AML-193 (cell line): ENCODE results near the gene PRKCA.

Experiments
- DNase-seq, 2 experiments: peaks; one replicate each; lab custom pipeline; 2025; lab: John Stamatoyannopoulos, UW

PRKCA gene

DNA sequence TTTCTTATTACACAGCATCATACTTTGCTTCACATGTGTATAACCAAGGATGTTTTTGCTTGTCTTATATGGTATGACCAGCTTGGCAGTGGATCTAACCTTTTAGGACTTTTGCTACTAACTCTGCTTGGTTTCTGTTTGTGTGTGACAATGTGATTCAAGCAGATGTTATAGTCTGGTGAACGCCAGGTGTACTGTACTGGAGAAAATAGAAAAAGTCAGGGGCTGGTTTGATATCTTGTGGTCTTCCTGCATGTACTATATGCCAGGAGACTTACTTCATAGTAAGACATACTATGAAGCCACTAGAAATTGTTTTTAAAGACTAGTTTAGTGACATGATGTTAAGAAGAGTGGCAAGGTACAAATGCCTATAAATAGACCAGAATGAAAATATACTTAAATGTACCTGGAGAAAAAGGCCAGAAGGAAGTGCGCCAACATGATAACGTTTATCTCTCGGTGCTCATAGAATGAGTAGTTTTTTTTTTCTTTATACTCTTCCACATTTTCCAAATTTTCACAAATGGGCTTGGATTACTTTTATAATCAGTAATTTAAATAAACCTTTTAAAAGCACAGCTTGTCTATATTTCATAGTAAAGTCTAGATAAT, 112.3 kb downstream of the PRKCA start:
- no peak for DNase-seq

DNA sequence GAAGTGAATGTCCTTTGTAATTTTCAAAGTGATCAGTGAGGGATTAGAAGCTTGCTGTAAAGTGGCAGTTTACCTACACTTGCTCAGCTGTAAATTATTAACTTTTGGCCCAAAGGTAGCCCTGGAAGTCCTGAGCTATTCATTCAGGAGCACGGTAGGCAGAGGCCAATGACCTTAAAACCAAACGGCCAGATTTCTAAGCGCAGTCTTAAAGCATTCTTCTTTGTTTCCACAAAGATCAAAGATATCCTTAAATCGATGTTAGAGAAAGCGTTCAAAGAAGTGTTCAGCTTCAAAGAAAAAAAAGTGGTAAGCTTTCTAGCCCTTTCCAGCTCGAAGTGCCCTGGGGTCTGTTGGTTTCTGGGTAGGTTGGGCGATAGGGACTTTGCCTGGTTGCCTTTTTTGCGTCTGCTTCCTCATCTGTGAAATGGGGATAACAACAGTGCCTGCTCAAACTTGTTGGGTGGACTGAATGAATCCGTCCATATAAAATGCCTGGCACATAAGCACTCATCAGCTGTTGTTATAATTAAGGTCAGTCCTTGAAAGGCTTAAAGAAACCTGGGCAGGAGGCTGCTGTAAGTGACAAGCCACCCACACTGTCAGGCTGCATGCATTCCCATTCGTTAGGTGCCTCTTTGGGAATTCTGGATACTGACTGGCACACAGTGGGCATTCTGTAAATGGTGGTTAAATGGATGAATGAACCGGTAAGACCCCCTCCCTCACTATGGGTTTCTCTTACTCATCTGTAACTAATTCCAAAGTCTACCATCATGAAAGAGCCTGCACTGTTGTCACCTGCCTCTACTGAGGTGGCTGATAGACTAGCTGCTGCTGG, 113.2 kb downstream of the PRKCA start:
- no peak for DNase-seq

DNA sequence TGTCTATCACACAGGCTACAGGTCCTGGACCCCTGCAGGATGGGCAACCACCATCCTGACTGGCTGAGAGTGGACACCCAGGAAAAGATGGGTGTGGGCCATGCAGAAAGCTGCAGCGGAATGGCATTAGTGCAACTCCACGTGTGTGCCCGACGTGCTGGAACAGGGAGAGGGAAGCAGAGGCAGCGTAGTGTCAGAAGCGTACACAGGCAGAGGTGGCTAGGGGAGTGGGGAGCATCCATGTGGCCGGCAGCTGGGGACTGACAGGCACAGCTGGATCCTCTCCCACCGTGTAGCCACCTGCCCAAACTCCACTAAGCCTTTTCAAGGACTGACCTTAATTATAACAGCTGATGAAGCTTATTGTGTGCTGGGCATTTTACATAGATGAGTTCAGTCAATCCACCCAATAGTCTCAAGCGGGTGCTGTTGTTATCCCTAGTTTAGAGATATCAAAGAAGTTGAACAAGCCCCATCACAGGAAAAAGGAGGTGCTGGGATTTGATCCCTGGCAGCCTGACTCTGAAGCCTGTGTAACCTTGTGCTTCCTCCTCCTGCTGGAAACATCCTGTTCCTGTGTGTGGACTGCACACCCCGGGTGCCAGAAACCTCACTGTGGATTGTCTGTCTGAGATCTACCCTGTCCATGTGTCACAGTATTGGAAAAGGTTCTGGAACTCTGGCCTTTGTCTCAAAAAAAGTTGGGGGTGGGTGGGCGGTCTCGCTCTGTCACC, 114.0 kb downstream of the PRKCA start:
- DNase-seq: no peak

DNA sequence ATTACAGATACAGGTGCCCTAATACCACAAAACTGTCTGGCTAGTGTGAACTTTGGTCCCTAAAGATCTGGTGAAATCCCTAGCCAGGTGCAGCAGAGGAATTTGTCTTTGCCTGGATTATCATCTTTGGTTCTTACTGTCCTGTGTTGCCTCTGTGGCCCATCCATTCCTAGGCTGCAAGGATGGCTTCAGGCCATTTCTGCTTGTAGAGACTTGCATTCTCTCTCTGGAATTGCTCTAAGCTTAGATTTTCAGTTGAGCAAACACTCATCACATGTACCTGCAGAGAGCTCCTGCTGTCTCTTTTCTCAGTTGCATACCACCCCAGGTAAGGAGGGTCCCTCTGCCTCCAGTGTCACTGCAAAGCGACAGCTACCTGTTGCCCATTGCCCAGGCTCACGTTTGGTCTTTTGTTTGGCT, 114.9 kb downstream of the PRKCA start:
- no peak for DNase-seq

DNA sequence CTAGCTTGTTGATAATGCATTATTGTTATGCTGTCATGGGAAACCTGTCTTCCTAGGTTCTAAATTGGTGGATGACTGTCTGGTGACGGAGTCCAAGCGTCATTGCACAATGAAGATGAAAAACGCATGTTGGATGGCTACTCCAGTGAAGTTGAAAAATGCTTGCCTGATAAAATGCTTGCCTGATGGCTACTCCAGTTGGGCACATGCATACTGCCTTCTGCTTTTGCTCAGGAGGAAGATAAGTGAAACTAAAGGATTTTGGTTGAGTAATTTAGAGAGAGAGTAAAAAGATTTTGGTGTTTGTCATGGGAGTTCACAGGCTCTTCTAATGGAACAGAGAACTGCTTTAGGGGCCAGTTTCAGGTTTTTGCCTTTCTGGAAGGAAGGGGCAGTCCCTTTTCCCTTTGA, 118.6 kb downstream of the PRKCA start:
- DNase-seq: peak; percentile 8 to 12

DNA sequence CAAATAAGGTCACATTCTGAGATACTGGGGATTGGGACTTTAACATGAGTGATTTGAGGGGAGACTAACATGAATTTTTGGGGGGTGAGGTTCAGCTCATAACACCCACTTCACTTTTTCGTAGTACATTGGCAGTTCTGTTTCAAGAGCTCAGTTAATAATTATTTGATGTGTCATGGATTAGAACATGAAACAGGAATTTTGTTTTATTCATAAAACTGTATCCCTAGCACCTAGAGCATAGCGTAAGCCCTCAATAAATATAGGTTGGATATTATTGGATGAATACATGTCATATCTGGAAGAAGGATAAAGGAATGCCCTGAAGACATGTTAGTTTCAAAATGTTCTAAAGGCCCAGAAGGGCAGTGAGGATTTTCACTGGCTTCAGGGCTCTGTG, 119.8 kb downstream of the PRKCA start:
- DNase-seq: no peak

DNA sequence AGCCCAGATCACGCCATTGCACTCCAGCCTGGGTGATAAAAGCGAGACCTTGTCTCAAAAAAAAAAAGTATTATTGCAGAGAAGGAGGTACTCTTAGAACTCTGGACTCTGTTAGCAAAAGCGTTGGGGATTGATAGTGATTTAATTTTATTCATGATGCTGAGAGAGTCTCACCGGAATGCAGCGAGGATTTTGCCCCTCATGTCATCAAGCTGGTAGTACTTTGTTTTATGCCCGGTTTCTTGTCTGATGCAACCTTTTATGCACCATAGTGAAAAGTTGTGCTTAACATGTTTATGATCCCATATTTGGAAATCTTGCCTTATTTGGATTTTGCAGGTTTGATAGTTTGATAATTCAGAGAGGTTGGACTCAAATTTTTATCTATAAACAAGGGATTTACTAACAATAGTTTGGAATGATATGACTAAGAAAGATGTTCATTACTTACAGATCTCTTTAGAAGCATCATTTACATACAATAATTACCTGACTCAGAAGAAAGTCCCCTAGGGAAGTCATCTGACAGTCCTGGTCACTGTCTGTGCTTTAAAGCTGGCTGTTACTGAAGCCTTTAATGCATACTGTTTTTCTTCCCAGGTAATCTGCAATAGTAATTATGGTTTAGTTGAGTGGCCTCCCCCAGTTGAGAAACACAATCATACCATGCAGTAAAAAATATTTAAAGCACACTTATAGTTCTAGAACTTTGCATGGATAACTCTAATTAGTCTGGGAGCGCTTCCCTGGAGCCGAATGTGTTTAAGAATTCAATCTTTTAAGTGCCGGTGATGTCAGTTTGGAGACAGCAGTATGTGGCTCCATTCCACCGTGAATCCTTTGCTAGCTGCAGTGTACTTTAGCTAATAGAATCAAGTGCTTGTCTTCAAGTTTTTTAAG, 120.9 kb downstream of the PRKCA start:
- no peak for DNase-seq

DNA sequence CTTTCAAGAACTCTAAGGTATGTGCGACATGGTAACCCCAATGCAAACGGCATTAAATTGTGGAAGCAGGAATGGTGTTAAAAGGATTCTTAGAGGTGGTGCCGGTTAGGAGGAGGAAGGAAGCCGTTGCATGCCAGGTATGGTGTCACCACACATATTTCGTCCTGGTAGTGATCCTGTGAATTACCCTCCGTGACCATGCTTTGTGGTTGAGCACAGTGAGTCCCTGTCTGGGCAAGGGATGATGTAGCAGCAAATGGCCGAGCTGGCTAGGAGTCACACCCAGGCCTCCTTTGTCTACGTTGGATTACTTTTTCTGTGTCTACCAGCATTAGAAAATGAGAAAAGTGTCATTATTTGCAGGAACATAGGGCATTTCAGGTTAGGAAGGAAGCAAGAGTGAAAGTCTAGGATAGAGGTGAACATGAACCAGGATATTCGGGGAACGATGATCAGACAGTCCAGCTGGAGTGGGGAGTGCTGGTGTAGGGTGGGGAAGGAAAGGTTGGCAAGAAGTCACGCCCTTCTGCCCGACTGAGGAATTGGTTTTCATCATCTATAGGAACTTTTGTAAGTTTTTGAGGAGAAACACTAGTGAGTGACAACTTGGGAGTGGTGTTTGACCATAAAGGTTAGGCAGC, 123.5 kb downstream of the PRKCA start:
- no peak for DNase-seq

DNA sequence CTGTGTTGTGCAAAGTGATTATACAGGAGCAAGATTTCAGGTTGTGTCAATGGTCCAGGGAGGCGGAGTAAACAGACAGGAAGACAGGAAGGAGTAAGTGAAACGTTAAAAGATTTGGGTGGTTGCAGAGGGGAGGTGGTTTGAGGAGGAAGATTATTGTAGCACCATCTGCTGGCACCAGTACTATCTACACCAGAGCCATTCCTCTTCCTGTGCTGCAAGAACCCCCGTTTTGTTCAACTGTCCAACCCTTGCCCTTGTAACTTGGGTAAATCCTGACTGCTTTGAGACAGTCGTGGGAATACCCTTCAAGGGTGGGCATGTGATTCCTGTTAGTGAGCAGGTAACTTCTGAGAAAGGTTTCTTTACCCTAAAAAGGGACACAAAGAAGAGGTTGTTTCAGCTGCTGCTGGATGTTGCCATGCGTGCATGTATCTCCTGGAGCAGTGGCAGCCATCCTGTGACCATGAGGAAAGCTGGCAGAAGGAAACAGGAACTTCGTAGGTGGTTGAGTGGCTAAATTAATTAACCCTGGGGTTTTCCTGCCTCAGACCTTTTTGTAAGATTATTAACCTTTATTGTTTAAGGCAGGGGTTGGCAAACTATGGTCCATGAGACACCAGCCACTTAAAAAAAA, 124.1 kb downstream of the PRKCA start:
- peak; percentile 20 to 39 for DNase-seq

DNA sequence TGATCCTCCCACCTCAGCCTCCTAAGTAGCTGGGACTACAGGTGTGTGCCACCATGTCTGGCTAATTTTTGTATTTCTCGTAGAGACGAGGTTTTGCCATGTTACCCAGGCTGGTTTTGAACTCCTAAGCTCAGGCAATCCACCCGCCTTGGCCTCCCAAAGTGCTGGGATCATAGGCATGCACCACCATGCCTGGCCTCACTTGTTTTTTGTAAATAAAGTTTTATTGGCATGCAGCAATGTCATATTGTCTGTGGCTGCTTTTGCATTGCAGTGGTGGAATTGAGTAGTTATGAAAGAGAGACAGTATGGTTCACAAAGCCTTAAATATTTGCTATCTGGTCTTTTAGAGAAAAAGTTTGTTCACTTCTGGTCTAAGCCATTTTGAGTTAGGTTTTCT, 124.7 kb downstream of the PRKCA start:
- no peak for DNase-seq

DNA sequence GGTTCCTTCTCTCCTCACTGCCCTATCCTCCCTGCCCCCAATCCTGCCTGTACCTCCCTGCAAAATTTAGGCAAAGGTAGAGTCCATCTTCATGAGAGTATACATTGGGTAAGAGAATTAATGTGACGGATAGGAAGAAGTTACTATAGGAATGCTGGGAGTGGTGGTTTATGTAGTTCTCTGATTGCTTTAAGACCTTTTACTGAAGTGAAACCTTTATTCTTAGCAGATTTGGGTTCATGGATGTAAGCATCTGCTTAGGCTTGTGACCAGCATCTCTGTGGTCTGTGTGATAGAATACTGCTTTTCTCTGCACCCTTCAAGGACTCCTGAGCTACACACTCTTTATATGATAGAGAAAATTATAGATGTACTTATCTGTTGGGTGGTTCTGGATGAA, 127.3 kb downstream of the PRKCA start:
- no peak for DNase-seq

DNA sequence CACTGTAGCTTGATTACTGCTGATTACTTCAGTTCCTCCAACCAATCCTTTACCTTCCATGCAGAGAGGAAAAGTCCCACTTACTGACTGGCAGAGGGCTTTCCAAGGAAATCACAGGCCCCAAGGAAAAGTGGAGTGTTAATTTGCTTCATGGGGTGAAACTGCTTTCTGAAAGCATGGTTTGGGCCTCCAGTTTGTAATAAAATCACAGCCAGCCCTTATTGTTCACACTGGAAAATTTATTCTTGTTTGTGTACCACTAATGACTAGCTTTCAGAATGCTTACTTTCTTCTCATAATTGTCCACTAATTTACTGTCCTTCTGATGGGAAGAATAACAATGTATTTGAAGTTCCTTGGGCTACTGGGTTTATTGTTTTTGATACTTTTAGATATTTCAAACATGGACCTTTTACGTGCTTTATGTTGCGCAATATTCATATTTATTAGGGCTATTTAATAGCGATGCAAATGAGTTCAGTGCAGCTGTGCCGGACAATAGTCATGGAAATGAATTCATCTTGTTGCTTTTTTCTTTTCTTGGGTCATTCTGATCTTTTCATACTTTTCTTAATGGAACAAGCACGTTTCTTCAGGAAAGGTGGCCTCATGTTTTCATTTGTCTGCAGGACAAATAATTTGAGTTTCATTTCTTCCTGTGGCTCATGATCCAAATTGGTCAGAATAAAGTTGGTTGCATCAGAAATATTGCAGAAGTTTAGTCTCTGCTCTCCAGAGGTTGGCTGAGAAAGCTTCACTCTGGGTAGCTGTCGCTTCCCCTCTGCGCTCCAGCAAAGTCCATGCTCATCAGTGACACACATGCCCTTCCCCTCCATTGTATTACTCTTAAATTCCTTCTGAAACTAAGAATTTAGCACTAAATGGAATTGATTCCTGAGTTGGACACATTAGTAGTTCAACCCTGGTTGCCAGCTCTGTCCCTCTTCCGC, 128.7 kb downstream of the PRKCA start:
- DNase-seq: peak; percentile 53 to 62

DNA sequence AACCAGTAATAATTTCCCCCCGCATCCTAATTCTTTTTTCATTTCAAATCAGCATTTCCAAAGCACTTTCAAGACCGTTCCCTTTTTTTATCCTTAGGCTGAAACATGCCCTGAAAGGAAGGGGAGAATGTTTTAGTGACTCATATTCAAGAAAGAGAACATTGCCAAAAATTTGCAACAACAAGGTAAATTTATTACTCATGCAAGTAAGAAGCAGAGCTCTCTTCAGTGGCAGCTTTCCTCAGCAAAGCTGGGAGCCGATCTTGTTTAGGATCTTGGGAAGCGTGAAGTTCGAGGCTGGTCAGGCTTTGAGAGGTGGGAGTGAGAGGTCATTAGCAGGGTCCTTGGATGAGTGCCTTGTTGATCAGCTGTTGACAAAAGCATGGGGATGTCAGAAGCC, 129.5 kb downstream of the PRKCA start:
- DNase-seq: peak in 1 of 2 experiments; percentile 11

DNA sequence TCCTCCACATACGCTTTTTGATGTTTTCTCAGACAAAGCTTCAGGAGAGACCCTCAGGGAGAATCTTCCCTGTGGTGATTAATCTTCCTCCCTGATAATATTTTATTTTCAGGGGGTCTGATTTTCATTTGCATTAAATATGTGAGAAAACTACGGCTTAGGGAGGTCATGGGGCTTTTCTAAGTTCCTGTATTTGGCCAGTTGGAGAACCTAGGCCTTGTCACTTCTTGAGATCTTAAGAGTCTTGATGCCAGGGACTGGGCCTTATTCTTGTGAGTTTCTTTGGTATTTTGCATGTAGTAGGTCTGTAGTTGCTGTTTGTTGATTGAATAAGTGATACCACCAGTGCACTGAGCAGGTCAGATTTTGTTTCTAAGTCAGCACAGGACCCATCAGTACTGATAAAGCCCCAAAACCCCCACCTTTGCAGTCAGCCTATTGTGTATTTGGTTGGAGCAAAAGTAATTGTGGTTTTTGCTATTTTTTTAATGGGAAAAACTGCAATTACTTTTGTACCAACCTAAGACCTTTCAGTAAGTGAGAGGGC, 130.1 kb downstream of the PRKCA start:
- peak in 1 of 2 experiments; percentile 16 for DNase-seq

DNA sequence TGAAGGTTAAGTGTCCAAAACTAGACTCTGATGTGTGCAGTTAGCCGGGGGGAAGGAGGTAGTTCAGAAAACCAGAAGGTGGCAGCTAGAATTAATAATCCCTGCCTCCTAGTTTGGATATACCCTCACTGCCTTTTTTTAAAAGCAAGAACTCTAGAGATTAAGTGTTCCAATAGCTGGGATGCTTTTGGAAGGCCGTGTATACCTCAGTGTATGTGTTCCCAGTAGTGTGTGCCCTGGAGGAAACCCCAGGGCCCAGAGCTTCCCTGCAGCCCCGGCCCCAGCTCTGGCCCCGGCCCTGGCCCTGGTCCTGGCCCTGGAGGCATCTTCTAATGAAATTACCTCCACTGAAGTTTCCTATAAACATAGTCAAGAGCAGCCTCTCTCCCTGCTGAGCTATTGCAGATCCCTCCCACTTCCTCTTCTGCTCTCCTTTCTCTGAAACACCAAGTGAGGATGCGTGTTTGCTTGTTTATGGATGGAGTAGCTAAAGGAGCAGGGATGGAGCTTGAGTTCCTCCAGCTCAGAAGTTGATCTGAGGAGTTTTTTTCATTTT, 130.7 kb downstream of the PRKCA start:
- DNase-seq: peak; percentile 67 to 68

DNA sequence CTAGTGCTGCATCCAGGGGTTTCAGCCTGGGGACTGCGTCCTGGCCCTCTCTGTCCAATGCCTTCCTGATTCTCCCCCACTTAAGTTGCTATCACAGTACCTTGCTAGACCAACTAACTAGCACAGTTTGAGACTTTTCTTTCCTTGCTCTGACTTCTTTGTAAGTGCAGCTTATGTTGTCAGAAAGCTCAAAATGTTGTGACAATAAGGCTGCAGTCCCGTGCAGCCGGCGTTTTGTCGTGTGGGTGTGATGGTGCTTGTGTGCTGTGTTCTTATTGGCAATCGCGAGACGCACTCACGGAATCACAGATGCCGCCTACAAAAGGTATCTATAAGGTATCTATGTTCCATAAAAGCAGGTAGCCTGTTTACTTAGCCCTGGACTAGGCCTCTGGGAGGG, 132.8 kb downstream of the PRKCA start:
- DNase-seq: no peak

DNA sequence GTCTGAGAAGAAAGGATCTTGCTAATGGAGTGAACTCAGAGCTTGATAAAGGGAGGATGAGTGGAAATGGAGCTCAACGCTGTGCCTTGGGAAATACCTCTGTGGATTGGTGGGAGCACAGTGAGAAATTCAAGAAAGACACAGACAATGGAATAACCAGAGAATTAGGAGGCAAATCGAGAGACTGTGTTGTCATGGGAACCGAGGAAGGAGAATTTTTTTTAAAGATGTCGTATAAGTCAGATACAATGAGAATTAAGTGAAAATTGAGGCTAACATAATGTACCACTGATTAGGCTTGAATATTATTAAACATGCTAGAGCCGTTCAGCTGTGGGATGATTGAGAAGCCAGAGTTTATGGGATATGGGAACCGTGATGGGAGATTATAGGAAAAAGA, 134.2 kb downstream of the PRKCA start:
- DNase-seq: no peak

DNA sequence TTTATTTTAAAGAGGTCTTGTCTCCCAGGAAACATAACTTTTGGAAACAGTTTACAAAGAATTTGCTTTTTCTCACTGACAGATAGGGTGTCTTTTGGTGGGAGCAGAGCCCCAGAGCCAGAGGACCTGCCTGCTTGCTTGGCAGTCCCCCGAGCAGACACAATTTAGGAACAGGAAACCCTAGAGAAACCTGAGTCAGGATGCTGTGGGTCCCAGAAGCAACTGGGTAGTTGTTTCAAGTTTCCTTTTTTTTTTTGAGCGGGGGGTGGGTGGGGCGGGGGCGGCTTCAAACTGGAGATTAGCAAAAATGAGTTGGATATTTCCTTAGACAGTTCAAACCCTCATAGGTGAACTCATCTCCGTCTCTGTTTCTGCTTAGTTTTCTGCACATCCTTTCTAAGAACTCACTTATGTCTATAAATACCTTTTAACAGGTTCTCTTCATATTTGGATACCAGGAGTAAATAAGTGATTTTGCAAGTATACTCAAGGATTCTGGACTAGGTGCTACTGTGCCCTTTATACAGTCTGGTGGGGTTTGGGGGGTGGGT, 135.1 kb downstream of the PRKCA start:
- DNase-seq: peak; percentile 15 to 23

DNA sequence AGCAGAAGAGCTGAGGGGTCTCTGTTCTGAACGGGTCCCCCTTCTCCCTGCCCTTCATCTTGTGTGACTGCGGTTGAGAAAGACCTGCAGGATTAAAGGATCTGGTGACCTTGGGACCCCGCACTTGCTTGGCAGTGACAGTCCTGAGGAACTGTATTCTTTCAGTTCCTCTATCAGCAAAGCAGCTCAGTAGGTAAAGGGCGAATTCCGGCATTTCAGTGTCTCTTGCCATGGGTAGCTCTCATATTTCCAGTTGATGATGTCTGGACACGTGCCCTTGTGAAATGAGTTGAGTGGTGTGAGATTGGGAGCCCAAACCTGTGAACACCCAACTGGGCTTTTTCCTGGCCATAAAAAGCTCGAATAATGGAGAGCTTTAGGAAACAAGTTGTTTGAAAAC, 135.7 kb downstream of the PRKCA start:
- DNase-seq: no peak
